ENCODE data around the gene RBMXL3.
"Not testable (repeated sequence)": the region's sequence is repeated elsewhere in the genome, so short reads cannot be mapped to it uniquely, and the experiment has no call there.

The RBMXL3 gene

DNA sequence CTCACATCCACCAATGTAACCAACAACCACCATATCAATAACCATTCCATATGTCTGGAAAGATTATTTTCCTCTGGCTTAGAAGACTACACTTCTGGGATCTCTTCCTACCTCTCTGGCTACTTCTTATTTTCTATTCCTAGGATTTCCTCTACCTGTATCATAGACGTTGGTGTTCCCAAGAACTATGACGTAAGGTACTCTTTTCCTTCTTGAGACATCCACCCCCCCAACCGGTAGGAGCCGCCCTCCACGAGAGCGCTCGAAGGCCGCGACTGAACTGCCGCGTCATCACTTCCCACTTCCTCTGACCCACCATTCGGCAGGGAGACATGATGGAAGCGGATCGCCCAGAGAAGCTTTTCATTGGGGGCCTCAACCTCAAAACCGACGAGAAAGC is at the start of gene RBMXL3:
RBMXL3 (plus strand) TSS at position 301 of the 400 bp plus-strand sequence; CDS start at position 333, 32 bp downstream.
- no peak for DNase-seq (ENCODE audit: low read depth, low spot score)

DNA sequence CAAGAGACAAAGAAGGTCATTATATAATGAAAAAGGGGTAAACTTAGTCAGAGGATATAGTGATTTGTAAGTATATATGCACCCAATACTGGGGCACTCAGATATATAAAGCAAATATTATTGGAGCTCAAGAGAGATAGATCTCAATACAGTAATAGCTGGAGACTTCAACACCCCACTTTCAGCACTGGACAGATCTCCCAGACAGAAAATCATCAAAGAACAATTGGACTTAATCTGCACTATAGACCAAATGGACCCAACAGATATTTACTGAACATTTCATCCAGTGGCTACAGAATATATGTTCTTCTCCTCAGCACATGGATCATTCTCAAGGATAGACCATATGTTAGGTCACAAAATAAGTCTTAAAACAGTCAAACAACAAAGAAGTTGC is 47.2 kb upstream of the RBMXL3 start:
- no peak for DNase-seq (ENCODE audit: low read depth, low spot score)

DNA sequence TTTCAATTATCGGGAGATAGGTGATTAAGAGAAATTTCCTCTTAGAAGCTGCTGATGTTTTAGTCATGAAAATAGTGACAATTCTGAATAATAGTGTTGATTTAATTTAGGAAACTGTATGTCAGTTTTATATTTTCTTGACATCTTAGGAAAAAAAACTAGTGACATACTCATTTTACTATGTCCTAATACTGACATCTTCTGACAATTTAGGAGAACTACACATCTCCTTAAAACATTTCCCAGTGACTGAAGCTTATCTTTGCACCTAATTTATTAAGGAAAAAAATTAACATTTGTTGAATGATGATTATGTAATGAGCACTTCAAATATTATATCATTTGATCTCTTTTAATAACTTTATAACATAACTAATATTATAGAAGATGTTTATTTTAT is 42.0 kb upstream of the RBMXL3 start:
- no peak for DNase-seq (ENCODE audit: low read depth, low spot score)

DNA sequence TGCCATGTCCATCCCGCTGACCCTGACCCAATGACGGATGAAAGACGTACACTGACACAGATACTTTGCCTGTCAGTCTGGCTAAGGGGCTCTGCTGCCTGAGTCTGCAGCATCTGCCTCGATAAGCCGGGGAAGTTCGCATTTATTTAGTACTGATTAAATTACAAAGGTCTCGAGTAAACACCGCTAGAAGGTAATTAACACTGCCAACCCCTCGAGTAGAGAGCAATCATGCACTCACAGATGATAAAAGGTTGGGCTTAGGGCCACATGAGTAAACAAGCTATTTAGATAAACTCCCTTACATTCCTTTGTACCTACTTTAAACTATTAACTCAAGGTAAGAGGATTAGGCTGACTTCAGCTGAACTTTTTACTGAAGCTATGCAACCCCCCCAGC is 16.0 kb upstream of the RBMXL3 start:
- DNase-seq (ENCODE audit: low read depth, low spot score): no peak

DNA sequence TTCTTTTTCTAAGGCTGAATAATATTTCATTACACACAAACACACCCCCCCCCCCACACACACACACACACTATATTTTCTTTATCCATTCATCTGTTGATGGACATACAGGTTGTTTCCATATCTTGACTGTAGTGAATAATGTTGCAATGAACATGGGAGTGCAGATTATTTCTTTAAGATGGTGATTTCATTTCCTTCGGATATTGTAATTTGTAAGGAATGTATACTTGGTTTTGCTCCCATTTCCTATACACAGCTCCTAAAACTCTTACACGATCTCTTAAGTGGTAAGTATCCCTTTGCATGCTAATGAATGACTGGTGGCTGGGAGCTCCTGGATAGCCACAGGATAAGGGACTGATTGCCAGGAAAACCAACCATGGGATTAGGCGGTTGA is 14.7 kb upstream of the RBMXL3 start:
- no peak for DNase-seq (ENCODE audit: low read depth, low spot score)

DNA sequence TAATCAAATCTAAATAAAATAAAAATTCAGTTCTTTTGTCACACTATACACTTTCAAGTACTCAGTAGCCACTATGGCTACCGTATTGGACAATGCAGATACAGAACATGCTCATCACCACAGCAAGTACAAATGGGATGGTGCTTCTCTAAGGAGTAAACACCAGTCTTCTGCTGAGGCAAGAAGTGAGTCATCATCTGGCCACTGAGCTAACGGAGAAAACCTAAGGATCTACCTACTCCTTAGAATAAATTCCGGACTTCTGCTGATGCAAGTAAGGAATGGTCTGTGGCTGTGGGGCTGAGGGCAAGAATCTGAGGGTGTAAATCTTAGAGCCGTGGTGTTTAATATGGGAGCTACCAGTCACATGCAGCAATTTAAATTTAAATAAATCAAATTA is 11.3 kb upstream of the RBMXL3 start:
- no peak for DNase-seq (ENCODE audit: low read depth, low spot score)

DNA sequence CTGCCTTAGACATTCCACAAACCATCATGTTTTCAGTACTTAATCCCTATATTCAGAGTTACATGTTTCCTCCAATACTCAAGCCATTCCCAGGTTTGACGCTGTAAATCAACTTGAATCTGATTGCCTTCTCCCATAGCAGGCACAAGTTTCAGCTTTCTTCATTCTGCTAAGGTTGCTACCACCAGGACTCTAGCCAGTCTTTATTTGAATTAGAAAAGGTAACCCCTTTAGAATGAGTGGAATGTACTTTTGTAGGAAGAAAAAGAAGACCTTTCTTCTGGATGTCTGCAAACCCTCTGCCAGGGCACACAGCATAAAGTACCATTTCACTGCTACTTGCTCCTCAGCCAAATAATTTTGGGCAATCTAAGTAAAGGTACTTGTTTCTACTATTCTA is 10.7 kb upstream of the RBMXL3 start:
- no peak for DNase-seq (ENCODE audit: low read depth, low spot score)

DNA sequence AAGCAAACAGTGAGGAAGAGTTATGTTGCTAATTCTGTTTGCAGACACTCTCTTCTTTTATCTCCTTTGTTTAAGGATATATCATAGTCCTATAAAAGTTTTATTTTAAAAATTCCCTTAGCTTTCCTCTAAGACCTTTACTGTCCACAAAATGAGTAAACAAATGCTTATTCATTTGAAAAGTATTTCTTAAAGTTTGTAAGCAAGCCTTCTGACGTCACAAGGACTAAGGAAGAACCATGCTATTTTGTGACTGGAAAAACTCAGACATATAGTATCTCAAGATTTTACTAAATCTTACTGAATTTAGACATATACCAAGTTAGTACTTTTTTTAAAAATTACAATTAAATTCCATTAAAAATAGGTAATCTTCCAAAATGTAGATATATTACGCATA is 5.2 kb upstream of the RBMXL3 start:
- no peak for DNase-seq (ENCODE audit: low read depth, low spot score)

DNA sequence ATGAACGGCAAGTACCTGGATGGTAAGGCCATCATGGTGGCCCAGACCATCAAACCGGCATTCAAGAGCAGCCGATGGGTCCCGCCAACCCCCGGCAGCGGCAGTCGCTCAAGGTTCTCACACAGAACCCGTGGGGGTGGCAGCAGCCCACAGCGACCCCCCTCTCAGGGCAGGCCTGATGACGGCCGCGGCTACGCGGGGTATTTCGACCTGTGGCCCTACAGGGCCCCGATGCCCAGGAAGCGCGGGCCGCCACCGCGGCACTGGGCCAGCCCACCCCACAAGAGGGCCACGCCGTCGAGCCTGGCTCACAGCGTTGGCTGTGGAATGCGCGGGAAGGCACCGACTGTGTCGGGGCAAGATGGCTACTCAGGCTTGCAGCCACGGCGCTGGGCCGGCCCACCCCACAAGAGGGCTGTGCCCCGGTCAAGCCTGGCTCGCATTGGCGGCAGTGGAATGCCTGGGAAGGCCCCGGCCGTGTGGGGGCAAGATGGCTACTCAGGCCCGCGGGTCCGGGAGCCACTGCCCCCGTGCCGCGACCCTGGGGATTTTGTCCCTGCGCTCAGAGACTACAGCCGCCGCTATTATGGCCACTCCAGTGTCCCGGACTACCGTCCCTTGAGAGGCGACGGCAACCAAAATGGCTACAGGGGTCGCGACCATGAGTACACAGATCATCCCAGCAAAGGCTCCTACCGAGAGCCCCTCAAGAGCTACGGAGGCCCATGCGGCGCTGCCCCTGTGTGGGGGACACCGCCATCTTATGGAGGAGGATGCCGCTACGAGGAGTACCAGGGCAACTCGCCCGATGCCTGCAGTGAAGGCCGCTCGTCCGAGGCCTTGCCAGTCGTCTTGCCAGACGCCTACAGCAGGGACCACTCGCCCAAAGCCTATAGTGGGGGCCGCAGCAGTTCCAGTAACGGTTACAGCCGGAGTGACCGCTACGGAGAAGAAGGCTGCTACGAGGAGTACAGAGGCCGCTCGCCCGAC is 731 bp downstream of the RBMXL3 start:
- DNase-seq (ENCODE audit: low read depth, low spot score): no peak

DNA sequence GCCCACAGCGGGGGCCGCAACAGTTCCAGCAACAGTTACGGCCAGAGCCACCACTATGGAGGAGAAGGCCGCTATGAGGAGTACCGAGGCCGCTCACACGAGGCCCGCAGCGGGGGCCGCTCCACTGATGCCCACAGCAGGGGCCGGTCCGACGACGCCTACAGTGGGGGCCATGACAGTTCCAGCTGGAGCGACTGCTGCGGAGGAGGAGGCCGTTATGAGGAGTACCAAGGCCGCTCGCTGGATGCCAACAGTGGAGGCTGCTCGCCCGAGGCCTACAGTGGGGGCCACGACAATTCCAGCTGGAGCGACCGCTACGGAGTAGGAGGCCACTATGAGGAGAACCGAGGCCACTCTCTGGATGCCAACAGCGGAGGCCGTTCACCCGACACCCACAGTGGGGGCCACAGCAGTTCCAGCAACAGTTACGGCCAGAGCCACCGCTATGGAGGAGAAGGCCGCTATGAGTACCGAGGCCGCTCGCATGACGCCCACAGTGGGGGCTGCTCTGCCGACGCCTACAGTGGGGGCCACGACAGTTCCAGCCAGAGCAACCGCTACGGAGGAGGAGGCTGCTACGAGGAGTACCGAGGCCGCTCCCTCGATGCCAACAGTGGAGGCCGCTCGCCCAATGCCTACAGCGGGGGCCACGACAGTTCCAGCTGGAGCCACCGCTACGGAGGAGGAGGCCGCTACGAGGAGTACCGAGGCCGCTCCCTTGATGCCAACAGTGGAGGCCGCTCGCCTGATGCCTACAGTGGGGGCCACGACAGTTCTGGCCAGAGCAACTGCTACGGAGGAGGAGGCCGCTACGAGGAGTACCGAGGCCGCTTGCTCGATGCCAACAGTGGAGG is 1.7 kb downstream of the RBMXL3 start:
- no peak for DNase-seq (ENCODE audit: low read depth, low spot score)

DNA sequence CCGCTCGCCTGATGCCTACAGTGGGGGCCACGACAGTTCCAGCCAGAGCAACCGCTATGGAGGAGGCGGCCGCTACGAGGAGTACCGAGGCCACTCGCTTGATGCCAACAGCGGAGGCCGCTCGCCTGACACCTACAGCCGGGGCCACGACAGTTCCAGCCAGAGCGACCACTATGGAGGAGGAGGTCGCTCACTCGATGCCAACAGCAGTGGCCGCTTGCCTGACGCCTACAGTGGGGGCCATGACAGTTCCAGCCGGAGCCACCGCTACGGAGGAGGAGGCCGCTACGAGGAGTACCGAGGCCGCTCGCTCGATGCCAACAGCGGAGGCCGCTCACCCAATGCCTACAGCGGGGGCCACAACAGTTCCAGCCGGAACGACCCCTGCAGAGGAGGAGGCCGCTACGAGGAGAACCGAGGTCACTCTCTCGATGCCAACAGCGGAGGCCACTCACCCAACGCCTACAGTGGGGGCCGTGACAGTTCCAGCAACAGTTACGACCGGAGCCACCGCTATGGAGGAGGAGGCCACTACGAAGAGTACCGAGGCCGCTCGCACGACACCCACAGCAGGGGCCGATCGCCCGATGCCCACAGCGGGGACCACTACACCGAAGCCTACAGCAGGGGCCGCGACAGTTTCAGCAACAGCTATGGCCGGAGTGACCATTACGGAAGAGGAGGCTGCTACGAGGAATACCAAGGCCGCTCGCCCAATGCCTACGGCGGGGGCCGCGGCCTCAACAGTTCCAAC is 2.5 kb downstream of the RBMXL3 start:
- DNase-seq (ENCODE audit: low read depth, low spot score): no peak

DNA sequence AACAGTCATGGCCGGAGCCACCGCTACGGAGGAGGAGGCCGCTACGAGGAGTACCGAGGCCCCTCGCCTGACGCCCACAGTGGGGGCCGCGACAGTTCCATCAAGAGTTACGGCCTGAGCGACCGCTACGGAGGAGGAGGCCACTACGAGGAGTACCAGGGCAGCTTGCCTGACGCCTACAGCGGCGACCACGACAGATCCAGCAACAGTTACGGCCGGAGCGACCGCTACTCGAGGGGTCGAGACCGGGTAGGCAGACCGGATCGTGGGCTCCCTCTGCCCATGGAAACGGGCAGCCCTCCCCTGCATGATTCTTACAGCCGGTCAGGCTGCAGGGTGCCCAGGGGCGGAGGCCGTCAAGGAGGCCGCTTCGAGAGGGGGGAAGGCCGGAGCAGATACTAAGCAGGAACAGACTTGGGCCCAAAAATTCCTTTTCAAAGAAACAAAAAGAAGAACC is 3.1 kb downstream of the RBMXL3 start:
- no peak for DNase-seq (ENCODE audit: low read depth, low spot score)

DNA sequence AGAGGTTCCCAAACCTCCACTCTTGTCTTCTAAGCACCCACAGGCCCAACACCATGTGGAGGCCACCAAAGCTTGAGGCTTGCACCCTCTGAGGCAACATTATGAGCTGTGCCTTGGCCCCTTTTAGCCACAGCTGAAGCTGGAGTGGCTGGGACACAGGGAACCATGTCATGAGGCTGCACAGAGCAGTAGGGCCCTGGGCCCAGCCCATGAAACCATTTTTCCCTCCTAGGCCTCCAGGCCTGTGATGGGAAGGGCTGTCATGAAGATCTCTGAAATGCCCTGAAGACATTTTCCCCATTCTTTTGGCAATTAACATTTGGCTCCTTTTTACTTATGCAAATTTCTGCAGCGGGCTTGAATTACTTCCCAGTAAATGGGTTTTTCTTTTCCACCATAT is 14.8 kb downstream of the RBMXL3 start:
- DNase-seq (ENCODE audit: low read depth, low spot score): no peak

DNA sequence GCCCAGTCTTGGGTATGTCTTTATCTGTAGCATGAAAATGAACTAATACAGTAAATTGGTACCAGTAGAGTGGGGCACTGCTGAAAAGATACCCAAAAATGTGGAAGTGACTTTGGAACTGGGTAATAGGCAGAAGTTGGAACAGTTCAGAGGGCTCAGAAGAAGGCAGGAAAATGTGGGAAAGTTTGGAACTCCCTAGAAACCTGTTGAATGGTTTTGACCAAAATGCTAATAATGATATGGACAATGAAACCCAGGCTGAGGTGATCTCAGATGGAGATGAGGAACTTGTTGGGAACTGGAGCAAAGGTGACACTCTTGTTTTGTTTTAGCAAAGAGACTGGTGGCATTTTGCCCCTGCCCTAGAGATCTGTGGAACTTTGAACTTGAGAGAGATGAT is 20.3 kb downstream of the RBMXL3 start:
- DNase-seq (ENCODE audit: low read depth, low spot score): not testable (repeated sequence)

DNA sequence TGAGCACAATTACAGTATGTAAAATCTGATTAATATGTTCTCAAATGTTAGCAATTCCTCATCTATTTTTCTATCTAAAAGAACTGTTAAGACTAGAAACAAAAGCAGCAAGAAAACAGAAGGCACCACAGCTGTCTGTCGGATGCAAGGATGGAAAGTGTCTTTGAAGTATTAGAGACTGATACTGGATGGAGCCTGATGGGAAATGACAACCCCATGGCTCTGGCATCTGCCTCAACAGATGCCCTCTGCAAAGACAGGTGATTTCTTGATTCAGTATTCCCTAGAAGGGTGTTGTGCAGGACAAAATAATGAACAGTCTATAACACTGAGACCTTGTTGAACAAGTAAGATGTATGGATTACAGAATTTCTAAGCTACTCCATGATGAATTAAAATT is 24.9 kb downstream of the RBMXL3 start:
- DNase-seq (ENCODE audit: low read depth, low spot score): no peak

DNA sequence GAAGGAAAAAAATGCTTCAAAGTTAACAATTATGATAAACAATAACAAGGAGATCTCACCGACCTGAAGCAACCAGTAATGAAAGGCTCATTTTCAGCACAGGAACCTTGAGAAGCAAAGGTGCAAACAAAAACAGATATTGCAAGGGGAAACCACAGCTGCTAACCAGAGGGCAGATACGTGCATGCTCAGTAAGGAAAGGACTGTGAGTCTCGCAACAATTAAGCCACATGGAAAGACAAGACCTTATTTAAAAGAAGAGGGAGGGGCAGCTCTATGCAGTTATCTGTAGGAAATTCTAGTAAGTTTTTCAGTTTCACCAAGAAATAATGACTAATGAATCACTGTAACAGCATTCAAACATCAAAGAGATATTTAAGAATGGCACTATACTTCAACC is 25.4 kb downstream of the RBMXL3 start:
- no peak for DNase-seq (ENCODE audit: low read depth, low spot score)

DNA sequence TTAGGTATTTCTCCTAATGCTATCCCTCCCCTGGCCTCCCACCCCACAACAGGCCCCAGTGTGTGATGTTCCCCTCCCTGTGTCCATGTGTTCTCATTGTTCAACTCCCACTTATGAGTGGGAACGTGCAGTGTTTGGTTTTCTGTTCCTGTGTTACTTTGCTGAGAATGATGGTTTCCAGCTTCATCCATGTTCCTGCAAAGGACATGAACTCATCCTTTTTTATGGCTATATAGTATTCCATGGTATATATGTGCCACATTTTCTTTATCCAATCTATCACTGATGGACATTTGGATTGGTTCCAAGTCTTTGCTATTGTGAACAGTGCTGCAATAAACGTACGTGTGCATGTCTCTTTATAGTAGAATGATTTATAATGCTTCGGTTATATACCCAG is 28.1 kb downstream of the RBMXL3 start:
- DNase-seq (ENCODE audit: low read depth, low spot score): not testable (repeated sequence)

DNA sequence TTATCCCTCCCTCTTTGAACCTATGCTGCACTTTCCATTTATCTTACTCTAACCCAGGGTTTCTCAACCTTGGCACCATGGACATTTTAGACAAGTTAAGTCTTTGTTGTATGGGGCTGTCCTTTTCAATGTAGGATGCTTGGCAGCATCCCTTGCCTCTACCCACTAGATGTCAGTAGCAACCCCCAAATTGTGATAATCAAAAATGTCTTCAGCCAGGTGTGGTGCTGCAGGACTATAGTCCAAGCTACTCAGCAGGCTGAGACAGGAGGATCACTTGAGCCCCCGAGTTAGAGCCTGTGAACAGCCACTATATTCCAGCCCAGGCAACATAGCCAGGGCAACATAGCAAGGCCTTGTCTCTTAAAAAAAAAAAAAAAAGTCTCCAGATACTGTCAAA is 37.7 kb downstream of the RBMXL3 start:
- no peak for DNase-seq (ENCODE audit: low read depth, low spot score)

DNA sequence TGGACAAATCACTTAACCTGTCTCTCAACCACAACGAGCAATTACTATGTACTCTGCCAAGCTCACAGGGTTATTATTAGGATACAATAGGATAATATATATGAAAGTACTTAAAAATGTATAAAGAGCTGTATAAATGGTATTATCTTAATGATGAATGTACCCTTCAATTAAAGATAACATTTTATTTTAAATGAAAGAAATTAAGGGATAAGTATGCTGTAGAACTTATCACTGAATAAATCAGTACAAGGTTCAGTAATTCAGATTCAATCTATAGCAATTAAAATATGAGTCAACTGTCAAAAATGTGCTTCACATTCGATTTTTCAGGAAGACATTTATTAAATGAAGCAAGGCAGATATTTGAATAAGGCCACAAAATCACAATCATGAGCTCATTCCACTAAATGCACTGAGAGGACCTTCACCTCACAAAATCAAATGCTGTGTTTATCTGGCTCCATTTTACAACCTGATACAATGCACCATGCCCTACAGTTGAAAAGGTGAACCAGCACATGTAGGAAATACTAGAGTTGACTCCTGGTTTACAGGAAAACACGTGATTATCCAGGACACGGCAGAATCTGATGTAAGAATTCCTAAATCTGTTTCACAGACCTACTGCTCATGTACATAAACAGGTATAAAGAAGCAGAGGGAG is 40.3 kb downstream of the RBMXL3 start:
- no peak for DNase-seq (ENCODE audit: low read depth, low spot score)

DNA sequence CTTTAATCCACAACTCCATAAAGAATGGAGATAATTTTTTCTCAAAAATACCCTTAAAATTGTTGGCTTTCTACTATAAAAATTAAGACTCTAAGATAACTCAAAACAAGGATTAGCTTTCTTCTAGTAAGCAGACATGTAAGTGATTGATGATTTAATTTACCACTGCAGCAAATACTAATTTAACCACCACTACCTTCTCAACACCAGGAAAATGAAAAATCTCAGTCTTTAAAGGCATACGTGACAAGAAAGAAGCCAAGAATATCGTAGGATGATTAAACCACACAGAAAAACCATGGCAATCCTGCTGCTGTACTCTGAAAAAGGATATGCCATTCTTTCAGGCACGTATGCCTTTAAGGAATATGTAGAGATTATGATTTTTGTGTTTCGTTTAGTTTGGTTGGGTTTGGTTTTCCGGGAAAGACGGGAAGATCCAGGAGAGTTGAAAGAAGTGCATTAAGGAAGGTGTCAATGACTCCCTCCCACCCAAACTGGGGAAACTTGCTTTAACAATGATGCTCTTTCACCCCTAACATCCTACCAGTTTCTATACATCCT is 43.8 kb downstream of the RBMXL3 start:
- no peak for DNase-seq (ENCODE audit: low read depth, low spot score)

Data from activated CD4-positive, CD25-positive, alpha-beta regulatory T cell treated with anti-CD3 and anti-CD28 coated beads, Interleukin-2, amount 50 U/mL, for 16 hours (primary cell).